ENCODE results near the gene MED17. TPM values are rescaled to one million over a fixed set of nuclear protein-coding genes. Genes with fewer than 3 reads are reported as not detected.

The MED17 gene
- polyA plus RNA-seq, 1 donor from 2014 or later: 82.7 TPM

DNA sequence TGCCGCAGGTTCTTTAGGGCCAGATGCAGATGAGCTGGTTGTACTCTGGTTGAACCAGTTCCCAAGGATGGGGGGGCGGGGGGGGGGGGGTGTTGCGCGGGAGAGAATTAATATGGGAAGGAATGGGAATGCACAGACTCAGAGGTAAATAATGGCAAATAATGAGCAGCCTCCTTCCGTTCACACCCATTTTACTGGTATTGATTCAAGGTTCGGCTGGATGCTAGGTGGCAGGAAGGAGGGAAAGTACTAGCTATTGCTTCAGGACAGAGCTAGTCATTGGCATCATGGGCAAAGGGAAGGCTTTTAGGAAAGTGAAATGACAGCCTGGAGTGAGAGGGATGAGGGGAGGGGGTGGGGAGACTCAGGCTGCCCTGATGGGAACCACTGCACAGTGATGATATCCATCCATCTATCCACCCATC, 66.5 kb downstream of the MED17 start, which contains the start of gene VSTM5:
TSS of gene VSTM5 (minus strand) at position 25 of the 425 bp plus-strand sequence. CDS start 116 bp downstream, outside the sequence.
- no peaks in the 10 kb centered on the region for H3K9me3 ChIP-seq (ENCODE audit: low read length)
- H3K79me2 ChIP-seq (replicated peaks; ENCODE audit: insufficient read depth, low read length): no peaks in the 10 kb centered on the region
- no peaks in the 10 kb centered on the region for H4K20me1 ChIP-seq (ENCODE audit: insufficient read depth)
- H2AFZ ChIP-seq (ENCODE audit: low read depth, low read length): no peak within 1 kb of the TSS
- no peak within 1 kb of the TSS for H3K4me2 ChIP-seq (ENCODE audit: low read length)
- H3K27ac ChIP-seq (ENCODE audit: low read length): no peak within 1 kb of the TSS
- H3K27me3 ChIP-seq (ENCODE audit: insufficient read depth, low read depth, low read length): no peaks in the 10 kb centered on the region
- H3K9me2 ChIP-seq (ENCODE audit: insufficient read depth, low read length): no peaks in the 10 kb centered on the region
- TF ChIP-seq, protein P1, sequence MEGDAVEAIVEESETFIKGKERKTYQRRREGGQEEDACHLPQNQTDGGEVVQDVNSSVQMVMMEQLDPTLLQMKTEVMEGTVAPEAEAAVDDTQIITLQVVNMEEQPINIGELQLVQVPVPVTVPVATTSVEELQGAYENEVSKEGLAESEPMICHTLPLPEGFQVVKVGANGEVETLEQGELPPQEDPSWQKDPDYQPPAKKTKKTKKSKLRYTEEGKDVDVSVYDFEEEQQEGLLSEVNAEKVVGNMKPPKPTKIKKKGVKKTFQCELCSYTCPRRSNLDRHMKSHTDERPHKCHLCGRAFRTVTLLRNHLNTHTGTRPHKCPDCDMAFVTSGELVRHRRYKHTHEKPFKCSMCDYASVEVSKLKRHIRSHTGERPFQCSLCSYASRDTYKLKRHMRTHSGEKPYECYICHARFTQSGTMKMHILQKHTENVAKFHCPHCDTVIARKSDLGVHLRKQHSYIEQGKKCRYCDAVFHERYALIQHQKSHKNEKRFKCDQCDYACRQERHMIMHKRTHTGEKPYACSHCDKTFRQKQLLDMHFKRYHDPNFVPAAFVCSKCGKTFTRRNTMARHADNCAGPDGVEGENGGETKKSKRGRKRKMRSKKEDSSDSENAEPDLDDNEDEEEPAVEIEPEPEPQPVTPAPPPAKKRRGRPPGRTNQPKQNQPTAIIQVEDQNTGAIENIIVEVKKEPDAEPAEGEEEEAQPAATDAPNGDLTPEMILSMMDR (IDR thresholded peaks at IDR 0.05; ENCODE audit: poor library complexity, severe bottlenecking): no peak
- TF ChIP-seq RAD21 (conservative IDR thresholded peaks at IDR 0.05) (no peak), EZH2 (IDR thresholded peaks at IDR 0.05; ENCODE audit: borderline replicate concordance, insufficient read depth, low read length, poor library complexity, severe bottlenecking) (no peak), REST (IDR thresholded peaks at IDR 0.05; ENCODE audit: borderline replicate concordance) (no peak), SMC3 (conservative IDR thresholded peaks at IDR 0.05; ENCODE audit: poor library complexity) (no peak), MXI1 (conservative IDR thresholded peaks at IDR 0.05; ENCODE audit: poor library complexity, severe bottlenecking) (no peak), POLR2AphosphoS5 (IDR thresholded peaks at IDR 0.05) (no peak), EP300 (conservative IDR thresholded peaks at IDR 0.05; ENCODE audit: poor library complexity, severe bottlenecking) (no peak), TAF1 (IDR thresholded peaks at IDR 0.05; ENCODE audit: low read depth) (no peak)
- H3K4me3 ChIP-seq (ENCODE audit: low read length): no peak within 1 kb of the TSS
- no peaks in the 10 kb centered on the region for H3K36me3 ChIP-seq (ENCODE audit: insufficient read depth, low read length)
- no peak within 1 kb of the TSS for H3K9ac ChIP-seq (ENCODE audit: low read length)
- no peaks in the 10 kb centered on the region for H3F3A ChIP-seq (ENCODE audit: insufficient read depth, low read length, poor library complexity, severe bottlenecking)

DNA sequence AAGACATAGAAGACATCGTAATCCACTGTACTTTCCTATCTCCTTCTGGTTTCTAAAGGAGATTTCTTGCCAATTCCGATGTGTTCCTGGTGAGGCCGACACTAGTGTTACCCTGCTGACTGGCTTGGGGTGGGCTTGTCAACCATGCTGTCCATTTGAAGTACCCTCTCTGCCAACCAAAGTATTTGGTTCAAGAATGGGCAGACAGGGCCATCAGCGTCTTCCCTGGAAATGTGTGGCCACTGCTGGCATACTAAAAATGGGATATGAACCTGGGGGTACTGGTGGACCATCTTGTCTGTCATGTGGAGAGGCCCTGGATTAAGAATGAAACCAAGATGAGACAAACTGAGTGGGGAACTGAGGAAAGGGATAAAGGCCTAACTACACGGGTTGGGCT, 68.2 kb downstream of the MED17 start:
- H3K27ac ChIP-seq (ENCODE audit: low read length): no peak overlapping the region
- H4K20me1 ChIP-seq (ENCODE audit: insufficient read depth): no peaks in the 10 kb centered on the region
- H3K27me3 ChIP-seq (ENCODE audit: insufficient read depth, low read depth, low read length): no peaks in the 10 kb centered on the region
- no peaks in the 10 kb centered on the region for H3K36me3 ChIP-seq (ENCODE audit: insufficient read depth, low read length)
- H3F3A ChIP-seq (ENCODE audit: insufficient read depth, low read length, poor library complexity, severe bottlenecking): no peaks in the 10 kb centered on the region
- H3K79me2 ChIP-seq (replicated peaks; ENCODE audit: insufficient read depth, low read length): no peaks in the 10 kb centered on the region
- H2AFZ ChIP-seq (ENCODE audit: low read depth, low read length): no peak overlapping the region
- no peaks in the 10 kb centered on the region for H3K9me3 ChIP-seq (ENCODE audit: low read length)
- H3K9ac ChIP-seq (ENCODE audit: low read length): no peak overlapping the region
- H3K4me3 ChIP-seq (ENCODE audit: low read length): no peak overlapping the region
- no peak overlapping the region for H3K4me2 ChIP-seq (ENCODE audit: low read length)
- no peaks in the 10 kb centered on the region for H3K9me2 ChIP-seq (ENCODE audit: insufficient read depth, low read length)
- TF ChIP-seq REST (IDR thresholded peaks at IDR 0.05; ENCODE audit: borderline replicate concordance) (no peak), EP300 (conservative IDR thresholded peaks at IDR 0.05; ENCODE audit: poor library complexity, severe bottlenecking) (no peak), MXI1 (conservative IDR thresholded peaks at IDR 0.05; ENCODE audit: poor library complexity, severe bottlenecking) (no peak), SMC3 (conservative IDR thresholded peaks at IDR 0.05; ENCODE audit: poor library complexity) (no peak), TAF1 (IDR thresholded peaks at IDR 0.05; ENCODE audit: low read depth) (no peak), RAD21 (conservative IDR thresholded peaks at IDR 0.05) (no peak), EZH2 (IDR thresholded peaks at IDR 0.05; ENCODE audit: borderline replicate concordance, insufficient read depth, low read length, poor library complexity, severe bottlenecking) (no peak), POLR2AphosphoS5 (IDR thresholded peaks at IDR 0.05) (no peak)
